Measurements from ENCODE around the gene CCDC70.

GRCh38 chr13:51862957-51863356 lies 1.2 kb downstream of the CCDC70 start:
- TF ChIP-seq CTCF (conservative IDR thresholded peaks at IDR 0.05; ENCODE audit: low read depth, low read length): no peak
- no peak for TF ChIP-seq EZH2 (IDR thresholded peaks at IDR 0.05; ENCODE audit: borderline replicate concordance, low read depth, low read length, poor library complexity, severe bottlenecking)
